Measurements from ENCODE around the gene HDGF.
A peak's percentile ranks its signal among the peaks of the same experiment; 100 is the strongest.

The HDGF gene

GRCh38 chr1:156714830-156715229 lies 36.6 kb downstream of the HDGF start:
- no peak for DNase-seq

GRCh38 chr1:156712626-156713025 lies 38.8 kb downstream of the HDGF start:
- no peak for DNase-seq

DNA sequence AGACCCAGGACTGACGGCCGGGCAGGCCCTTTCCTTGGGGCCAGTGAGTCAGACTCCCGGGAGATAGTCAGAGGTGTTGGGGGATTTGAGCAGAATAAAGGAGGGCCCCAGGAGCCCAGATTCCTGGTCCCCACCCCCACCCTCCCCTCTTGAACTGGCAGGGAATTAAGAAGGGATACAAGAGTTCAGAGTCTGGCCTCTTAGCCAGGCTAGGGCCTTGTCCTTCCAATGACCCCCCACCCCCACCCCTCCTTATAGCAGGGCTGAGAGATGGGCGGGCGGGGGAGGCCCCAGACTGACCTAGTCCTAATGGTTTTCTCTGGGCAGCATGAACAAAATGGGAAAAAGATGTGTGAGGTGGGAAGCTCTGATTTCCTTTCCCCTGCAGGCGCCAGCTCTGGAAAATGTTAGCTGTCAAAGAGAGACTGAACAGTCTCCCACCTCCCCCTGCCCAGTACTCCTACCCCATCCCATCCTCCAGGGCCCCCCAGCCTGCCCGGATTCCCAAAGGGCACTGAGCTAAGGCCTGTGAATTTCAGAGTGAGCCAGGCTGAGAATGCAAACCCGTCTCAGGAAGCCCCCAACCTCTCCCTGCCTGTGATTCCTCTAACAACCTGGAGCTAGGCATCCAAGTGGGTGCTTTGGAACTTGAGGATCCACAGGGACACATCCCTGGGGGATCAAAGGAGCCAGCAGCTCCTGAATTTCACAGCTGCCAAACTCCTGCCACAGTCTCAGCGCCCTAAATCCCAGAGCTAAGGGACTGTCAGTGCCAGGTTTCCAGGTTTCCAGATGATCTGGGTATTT lies 40.3 kb downstream of the HDGF start:
- DNase-seq, result no peak

DNA sequence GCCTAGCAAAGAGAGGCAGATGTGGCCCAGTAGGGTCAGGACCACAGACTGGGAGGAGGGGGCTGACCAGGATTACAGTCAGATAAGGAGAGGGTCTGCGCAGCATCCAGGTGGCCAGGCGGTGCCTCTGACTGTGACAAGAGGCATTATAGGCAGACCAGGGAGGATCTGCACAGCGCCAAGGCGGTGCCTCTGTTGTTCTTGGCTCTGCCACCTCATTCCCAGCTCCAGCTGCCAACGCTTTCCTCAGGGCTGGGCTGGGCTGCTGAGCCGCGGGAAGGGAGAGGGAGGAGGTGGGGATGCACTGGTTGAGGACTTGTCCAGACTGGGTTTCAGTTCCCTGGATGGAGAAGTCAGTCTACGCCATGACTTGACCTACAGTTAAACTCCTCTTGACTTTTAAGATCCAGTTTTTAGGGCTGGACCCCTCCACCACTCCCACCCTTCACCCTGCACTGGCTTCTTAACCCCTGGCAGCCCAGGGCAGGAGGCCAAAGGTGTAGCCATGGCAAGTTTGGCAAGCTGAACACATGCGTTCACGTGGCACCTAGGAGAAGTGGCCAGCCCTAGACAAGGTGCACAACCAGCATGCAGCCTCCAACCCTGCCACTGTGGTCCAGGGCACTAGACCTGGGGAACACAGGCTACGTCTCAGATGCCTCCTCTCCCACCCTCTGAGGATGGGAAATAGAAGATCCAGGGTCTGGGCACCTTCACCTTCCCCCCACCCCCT lies 41.6 kb downstream of the HDGF start:
- no peak for DNase-seq

- DNase-seq, result no peak
Measured at GRCh38 chr1:156709031-156709430, 42.4 kb downstream of the HDGF start.

DNA sequence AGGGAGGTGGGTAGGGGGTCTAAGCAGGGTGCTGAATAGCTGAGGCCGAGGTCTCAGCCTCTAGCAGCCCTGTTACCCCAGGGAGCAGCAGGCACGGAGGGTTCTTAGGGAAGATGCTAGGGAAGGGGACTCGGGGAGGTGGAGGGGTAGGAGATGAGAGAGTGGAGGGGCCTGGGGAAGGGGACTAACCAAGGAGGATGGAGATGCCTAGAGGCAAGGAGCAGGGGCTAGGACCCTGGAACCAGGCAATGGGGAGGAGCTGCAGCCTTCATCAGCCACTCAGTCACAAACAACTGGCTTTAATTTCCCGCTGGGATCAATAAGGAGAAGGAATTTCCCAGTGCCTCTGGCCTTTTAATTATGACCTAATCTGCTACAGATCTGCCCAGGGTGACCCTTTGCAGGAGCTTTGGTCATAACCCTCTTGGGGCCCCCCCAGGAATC lies 43.2 kb downstream of the HDGF start:
- no peak for DNase-seq

DNA sequence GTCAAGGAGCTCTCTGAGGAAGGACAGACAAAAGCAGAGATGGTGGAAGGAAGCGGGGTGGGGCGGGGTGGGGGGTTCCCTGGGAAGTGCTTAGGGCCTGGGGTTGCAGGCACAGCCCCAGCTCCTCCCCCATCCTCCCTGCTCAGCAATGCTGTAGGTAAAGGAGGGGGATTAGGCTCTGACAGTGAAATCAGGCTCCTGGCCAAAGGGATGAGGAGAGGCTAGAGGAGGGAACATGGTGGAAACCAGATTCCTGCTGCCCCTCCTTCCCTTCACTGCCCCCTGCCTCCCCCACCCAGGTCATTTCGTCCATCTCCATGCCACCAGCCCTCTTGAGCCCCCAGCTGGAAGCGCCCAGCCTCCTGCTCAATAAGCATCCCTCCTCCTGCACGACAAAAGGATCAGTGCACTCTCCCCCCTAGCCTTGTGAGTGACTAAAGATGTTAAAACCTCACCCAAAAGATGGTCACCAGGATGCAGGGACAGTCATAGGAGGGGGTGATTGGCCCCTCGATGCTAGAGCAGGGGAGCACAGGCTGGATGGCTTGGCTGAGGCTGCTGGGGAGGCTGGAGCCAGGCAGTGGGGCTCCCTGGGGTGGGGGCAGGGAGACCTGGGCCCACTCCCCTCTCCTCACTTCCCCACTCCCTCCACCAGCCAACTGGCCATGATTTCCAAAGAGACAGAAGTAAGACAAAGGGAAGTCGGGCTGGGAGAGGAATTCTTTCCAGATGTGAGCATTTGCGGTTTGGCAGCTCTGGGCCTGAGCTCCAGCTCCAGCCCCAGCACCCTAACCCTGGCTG lies 43.9 kb downstream of the HDGF start:
- no peak for DNase-seq

DNA sequence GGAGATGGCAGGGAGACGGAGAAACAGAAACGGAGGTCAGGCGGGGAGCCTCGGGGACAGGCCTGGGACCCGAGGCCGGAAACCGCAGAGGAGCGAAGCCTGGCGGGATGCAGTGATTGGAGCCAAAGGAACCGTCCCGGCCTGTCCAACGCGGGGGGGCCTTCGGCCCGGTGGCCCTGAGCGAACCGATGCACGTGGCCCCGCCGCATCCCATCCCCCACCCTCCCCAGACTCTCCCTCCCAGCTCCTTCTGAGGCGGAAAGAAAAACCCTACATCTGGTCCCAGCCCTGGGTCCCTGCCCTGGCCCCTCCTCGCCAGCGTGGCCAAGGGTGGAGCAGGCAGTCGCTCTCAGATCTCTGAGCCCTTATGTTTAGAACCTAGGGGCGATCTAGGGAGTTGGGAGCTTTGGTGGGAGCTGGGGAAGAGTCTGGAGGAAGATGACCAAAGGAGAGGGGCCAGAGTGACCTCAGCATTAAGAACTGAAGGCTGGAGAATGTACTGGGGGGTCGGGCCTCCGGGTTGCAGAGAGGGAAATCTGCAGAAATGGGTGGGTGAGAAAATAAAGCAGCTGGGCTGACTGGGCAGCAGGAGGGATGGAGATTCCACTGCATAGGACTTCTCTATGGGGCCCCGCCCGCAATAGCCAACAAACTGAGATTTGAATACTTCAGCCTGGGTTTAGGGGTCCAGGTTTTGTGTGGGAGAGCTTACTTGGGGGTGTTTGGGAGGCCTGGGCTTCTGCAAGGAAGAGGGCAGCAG lies 44.6 kb downstream of the HDGF start:
- no peak for DNase-seq

DNA sequence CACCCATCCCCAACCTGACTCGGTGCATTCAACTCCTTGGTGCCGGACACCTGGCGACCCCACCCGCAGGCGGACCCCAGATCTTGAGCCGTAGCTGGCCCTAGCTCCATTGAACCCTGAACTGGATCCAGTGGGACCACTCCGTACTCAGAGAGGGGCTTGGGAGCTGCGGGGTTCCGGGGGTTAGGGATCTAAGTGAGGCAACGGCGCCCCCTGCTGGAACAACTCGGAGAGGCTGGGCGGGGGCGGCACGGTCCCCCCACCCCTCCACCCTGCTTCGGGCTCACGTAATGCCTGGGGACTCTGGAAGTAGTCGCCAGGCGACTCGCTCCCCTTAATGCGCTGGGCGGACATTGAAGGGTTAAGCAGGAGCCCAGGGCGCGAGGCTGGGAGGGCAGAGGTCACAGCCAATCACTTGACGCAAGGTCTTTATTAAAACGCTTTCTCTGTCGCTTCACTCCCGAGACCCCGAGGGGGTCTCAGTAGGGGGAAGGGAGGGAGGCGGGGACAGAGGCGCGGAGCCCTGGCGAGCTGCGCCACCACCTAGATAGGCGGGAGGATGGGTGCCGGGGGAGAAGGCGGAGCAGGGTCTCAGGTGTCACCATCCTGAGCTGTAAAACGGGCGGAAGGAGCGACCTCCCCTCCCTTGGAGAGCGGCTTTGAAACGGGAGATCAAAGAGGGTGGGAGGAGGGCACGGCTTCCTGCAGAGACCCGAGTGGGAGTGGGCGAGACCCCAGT lies 45.4 kb downstream of the HDGF start:
- DNase-seq, result peak; percentile 55

GRCh38 chr1:156705321-156705917 lies 46.1 kb downstream of the HDGF start, which contains the start of gene CRABP2:
Gene CRABP2 (minus strand): TSS chr1:156705583. CDS start chr1:156705446, 137 bp downstream.
- DNase-seq, result no peak

DNA sequence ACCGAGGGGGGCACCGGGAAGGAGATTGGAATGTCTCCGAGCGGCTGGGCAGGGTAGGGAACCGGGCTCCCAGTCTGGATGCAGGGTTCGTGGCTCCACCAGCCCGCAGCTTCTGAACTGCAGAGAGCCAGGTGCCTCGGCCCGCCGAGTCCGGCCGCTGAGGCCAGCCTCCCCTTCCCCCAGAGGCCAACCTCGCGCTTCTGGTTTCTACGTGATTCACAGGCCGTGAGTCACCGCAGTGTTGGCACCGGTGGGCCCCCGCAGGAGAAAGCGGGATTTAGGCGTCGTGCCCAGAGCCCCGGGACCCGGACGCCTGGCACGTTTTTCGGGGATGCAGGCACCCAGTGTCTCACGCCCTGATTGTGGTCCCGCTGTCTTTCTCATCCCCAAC lies 46.5 kb downstream of the HDGF start:
- DNase-seq, result no peak

- DNase-seq, result no peak
Measured at GRCh38 chr1:156704166-156704711, 47.2 kb downstream of the HDGF start.

DNA sequence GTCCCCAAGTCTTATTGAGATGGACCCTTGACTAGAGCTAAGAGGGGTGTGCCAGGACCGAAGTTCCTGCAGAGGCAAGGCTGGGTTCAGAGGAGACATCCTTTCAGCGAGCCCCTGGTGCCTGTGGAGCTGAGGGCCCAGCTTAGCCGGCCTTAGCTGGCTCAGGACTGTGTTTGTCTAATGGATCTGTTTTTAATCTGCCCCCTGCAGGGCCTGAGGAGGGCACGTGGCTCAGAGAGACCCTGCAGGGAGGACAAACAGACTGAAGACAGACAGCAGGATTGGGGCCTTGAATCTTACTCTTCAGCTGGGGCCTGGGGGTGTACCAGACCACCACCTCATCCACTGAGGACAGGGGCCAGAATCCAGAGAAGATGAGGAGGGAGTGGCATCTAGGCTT lies 47.7 kb downstream of the HDGF start:
- no peak for DNase-seq

DNA sequence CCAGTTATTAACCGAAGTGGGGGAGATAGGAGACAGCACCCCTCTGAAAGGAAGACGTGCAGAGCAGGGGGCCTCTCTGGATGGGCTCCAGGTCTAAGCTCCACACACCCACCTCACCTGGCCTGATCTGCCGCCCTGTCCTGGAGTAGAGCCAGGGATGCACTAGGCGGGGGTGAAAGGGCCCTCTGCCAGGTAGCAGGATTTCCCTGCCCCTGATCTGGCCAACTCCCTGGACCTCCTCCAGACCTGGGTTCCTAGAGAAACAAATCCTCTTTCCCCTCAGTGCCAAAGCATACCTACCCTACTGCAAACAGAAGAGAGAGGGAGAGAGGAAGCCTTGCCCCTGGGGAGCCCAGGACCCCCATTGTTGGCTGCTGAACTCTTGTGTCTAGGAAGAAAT lies 48.1 kb downstream of the HDGF start:
- no peak for DNase-seq

- DNase-seq, result no peak
Measured at GRCh38 chr1:156700736-156701531, 50.5 kb downstream of the HDGF start.

DNA sequence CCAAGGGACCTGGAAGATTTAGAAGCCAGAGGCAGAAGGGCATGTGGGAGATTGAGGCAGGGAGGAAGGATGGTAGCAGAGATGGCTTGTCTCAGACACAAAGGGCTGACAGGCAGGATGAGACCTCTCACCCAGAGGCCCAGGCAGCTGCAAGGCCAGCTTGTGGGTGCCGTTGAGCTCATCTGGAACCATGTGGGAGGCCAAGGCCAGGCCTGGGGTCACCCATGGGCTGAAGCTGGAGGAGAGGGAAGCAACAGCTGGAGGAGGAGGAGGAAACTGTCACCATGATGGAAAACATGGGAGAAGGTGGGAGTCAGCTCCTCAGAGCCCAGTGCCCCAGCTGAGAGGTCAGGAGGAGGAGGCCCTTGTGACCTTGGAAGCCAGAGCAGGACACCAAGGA lies 52.5 kb downstream of the HDGF start:
- DNase-seq, result no peak

DNA sequence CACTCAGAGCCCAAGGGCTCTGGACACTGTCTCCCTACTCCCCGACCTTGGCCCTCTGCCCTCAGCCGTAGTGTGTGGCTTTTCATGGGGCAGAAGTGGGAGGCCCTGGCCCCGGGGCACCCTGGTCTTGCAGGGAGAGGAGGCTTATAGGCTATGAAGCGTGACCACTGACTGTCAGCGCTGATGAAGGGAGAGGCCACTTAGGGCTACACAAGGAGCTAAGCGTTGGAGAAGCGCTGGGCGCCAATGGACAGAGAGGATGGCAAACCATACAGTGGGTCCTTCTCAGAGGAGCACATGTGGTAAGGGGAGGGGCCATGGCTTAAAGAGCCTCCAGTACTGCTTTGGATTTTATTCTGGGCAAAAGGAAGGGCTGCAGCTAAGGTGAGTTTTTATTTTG lies 54.0 kb downstream of the HDGF start:
- no peak for DNase-seq

DNA sequence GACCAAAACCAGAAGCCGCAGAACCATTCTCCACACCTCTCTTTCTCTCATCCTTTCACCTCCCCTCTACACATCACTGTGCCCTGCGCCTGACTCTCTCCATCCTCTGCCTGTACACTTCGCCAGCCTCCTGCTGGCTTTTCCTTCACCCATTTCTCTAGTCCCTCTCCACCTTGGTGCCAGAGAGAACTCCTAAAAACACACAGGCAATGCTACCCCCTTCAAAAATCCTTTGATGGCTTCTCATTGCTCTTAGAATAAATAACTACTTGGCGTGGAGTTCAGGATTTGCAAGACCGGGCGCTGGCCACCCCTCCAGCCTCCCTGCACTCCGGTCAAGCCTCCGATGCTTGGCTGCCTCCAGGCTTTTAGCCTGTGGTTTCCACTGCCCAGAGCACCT lies 54.7 kb downstream of the HDGF start:
- DNase-seq, result no peak

DNA sequence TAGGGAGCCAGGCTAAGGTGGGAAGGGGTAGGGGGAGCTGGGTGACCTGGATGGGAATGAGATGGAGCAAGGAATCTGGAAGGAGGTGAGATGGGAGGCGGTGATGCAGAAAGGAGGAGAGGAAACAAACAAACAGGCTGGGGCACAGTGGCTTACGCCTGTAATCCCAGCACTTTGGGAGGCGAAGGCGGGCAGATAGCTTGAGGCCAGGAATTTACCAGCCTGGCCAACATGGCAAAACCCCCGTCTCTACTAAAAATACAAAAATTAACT lies 56.8 kb downstream of the HDGF start:
- DNase-seq, result no peak

DNA sequence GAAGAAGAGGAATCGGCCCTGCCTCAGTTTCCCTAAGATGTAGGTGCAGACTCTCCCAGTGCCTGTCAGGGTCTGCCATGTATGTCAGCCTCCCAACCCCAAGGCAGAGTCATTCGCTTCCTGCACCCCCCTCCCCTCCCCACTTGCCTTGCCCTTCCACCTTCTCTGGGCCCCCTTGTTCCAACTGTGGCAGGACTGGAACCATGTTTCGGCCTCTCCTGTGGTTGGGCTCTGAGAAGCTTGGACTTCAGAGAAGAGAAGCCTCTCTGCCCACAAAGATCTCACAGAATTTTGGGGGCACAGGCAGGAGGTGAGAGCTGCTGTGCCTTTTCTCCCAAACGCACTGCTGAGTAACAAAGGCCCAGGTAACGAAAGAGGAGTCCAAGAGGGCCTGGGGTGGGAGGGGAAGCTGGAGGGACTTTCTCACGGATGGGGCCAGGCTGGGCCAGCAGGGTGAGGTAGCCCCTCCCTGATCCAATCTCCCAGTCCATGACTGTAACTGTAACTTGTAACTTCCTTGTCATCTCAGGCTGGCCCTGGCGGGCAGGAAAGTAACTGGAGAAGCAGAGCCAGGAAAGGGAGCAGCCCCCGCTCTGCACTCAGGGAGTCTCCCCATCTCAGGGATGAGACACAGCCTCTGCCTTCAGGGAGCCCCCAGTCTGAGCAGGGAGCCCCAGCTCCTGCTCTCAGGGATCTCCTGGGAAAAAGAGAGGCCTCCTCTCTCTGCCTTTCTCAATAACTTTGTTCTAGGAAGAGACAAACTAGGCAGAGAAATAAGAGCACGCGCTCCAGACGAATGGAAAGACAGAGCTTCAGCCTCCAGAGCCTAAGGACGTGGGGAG lies 57.4 kb downstream of the HDGF start:
- DNase-seq, result no peak
